ENCODE measurements around the gene LSM14A. TPM values are rescaled to one million over a fixed set of nuclear protein-coding genes. Genes with fewer than 3 reads are reported as not detected.

The LSM14A gene
- total RNA-seq, 1 donor from 2014 or later = 86.3 TPM

DNA sequence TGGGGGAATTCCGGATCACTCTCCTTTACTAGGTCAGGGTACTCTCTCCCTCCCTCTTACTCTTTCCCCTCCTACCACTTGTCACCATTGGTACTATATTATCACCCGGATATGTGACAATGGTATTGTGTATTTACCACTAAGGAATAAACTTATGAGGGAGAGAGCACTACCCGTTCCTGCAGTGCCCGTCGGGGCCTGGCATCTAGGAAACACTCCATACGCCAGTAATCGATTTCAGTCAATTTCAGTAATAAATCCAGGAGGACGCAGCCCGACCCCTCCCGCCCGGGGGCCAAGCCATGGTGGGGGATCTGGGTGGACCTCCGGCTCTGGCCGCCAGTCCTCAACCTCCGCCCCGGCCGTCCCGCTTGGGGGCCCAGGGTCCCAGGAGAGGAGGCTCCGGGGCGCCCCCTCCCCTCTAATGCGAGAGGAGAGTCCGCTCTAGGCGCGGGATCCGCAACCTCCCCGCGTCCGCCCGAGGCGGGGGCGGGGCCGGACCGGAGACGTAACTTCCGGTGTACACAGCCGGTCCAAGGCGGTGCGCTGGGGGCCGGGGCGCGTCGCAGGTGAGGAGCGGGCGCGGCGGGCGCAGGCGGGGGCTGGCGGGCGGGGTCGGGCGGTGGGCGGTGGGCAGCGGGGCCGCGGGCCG, 81.9 kb downstream of the LSM14A start, which contains the start of gene GARRE1:
TSS of gene GARRE1 (plus strand) at position 509 of the 652 bp plus-strand sequence. CDS start 45,920 bp downstream, outside the sequence.
- no peak for DNase-seq (ENCODE audit: extremely low read depth, low read depth, low spot score)

DNA sequence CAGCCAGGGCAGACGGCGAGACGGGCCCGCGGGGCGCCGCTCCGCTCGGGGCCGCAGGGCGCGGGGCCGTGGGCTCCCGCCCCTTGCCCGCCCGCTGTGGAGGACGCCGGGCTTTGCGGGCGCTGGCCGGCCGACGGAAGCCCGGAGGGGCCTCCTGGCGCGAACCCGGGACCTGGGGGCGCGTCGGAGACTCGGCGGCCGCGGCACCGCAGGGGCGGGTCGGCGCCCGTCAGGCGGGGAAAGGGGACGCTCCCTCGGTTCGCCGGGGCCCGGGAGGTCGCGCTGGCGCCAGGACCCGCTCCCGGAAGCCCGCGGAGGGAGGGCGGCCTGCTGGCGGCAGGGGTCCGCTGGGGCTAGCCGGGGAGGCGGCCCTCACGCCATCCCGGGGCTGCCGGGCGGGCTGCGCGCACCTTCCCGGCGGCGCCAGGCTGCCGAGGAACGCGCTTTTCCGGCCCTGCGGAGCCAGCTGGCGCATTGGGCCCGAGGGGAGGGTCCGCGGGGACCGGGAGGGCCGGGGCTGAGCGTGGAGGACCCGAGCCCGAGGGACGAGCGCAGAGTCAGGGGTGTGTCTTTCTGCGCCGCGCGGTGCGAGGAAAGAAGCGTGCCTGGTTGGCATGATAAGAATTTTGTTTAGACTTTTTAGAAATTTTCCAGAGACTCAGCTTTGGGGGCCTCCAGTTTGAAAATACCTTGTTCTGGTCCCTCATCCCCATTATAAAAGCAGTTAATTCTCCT, 82.6 kb downstream of the LSM14A start:
- no peak for DNase-seq (ENCODE audit: extremely low read depth, low read depth, low spot score)

DNA sequence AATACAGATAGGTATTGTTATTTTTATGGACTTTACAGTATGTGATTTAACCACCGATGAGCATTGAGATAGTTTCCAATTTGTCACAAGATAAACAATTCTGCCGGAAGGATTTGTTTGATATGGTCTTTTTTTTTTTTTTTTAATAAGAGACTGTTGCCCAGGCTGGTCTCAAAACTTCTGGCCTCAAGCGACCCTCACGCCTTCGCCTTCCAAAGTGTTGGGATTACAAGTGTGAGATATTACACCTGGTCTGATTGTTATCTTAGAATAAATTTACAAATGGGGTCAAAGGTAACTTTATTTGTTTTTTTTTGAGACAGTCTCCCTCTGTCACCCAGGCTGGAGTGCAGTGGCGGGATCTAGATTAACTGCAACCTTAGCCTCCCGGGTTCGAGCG, 83.2 kb downstream of the LSM14A start:
- no peak for DNase-seq (ENCODE audit: extremely low read depth, low read depth, low spot score)

DNA sequence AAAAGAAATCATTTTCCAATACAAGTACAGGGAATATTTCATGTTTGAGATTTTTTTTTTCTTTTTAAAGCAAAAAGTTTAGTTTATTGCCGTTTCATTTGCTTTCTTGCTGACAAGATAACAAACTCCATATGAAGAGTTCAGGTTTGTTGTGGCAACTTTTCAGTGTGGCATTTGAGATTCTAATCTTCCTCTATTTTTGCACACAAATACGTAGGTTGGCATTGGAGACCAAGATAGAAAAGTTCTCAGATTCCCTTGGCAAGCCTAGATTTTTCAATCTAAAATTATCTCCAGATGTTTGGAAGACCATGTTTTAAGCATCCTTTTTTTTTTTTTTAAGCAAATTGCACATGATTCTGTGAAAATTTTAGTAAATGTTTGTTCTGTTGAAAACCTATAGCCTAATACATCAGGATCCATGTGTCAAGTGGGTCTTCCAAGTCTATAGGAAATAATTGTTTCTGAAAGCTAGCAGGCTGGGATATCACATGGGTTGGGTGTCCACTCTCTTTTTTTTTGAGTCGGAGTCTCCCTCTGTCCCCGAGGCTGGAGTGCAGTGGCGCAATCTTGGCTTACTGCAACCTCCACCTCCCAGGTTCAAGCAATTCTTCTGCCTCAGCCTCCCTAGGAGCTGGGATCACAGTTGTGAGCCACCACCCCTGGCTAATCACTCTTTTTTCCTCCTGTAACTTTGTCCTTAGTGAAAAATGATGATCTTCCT, 84.7 kb downstream of the LSM14A start:
- no peak for DNase-seq (ENCODE audit: extremely low read depth, low read depth, low spot score)

DNA sequence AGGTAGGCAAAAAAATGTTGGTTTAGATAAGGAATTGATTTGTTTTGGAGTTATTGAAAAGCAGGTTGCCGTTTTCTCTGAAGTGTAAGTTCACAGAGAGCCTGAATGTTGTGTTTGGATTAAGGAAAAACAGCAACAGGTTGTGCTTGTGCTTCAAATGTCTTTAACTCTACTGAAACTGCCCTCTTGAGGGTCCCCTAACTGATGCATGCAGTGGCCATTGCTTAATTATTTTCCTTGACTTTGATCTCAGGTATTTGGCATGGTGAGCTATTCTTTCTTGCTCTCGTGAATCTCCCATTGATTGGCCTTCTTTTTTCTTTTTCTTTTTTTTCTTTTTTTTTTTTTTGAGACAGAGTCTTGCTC, 85.2 kb downstream of the LSM14A start:
- no peak for DNase-seq (ENCODE audit: extremely low read depth, low read depth, low spot score)

DNA sequence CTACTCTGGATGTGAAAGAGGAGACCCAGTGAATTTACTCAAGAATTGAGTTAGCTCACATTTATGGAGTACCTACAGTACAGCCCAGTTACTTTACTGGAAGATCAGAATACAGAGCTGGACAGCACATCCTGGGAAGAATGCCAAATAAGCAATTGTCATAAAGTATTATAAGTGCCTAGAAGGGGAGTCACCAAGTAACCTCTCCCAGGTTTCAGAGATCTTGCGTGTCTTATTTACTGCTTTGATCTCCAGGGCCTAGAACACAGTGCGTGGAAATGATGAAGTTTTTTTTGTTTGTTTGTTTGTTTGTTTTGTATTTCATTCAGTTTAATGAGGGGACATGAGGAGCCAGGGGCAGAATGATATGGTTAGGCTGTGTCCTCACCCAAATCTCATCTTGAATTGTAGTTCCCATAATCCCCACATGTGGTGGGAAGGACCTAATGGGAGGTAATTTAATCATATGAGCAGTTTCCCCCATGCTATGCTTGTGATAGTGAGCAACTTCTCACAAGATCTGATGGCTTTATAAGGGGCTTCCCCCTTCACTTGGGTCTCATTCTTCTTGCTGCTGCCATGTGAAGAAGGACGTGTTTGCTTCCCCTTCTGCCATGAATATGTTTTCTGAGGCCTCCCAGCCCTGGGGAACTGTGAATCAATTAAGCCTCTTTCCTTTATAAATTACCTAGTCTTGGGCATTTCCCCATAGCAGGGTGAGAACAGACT, 87.2 kb downstream of the LSM14A start:
- DNase-seq (ENCODE audit: extremely low read depth, low read depth, low spot score) = no peak

DNA sequence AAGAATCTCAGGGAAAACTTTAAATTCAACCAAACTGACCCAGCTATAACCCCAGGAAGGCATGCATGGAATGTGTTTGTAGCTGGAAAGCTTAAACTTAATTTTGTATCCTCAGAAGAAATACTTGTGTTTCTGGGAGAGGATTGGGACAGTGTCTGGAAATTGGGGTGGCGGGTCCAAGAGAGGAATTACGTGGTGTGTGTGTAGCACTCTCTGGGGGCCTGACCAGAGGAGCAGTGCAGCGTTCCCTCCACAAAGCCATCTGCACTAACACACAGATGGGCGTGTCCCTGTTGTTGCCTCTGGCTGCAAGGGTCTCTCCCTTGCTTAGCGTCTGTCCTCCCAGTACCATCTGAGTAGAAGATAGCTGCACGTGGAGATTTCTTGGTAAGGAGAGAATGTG, 88.5 kb downstream of the LSM14A start:
- DNase-seq (ENCODE audit: extremely low read depth, low read depth, low spot score) = no peak

DNA sequence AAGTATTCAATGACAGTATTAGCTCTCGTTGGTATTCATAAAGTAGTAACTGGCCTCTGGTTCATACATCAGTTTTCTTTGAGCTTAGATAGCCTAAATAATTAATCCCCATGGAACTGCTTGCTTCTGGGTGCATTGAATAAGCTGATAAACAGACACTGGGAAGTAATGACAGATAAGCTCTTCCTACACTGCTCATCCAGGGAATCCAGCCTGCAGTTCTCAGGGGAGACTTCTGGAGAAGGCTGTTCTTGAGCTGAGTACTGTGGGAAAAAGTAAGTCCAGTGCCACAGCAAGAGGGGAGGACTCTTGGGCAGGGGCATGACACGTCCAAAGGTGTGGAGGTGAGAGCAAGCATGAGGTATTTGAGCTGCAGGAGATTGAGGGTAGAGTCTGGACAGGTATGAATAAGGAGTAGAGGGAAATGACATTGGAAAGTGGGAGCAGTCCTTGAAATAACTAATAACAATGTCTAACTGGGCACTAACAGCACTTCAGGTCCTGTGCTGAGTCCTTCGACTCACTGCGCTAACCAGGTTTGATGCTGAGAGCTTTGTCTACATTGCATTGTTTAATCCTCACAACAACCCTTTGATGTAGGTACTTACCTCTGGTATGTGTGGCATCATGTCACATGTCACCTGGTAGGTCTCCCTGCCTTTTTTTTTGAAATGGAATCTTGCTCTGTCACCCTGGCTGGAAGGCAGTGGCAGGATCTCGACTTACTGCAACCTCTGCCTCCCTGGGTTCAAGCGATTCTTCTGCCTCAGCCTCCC, 89.2 kb downstream of the LSM14A start:
- no peak for DNase-seq (ENCODE audit: extremely low read depth, low read depth, low spot score)

DNA sequence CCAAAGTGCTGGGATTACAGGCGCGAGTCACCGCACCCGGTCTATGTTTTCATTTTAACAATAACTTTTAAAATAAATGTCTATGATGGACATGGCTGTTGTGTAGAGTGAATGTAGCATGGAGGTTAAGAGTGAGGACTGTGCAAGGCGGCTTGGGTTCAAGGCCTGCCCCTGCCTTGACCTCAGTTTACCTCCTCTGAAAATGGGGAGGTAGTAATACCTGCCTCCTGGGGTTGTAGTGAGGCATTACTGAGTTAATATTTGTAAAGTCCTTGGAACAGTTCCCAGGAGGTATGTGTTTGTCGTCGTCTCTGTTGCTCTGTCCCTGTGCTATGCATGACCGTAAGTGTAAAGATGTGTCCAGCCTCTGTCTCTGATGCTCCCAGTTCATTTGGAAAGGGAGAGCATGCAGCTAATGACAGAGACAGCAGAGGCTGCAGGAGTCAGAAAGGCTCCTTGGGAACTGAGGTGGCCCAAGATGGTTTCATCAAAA, 91.5 kb downstream of the LSM14A start:
- no peak for DNase-seq (ENCODE audit: extremely low read depth, low read depth, low spot score)

DNA sequence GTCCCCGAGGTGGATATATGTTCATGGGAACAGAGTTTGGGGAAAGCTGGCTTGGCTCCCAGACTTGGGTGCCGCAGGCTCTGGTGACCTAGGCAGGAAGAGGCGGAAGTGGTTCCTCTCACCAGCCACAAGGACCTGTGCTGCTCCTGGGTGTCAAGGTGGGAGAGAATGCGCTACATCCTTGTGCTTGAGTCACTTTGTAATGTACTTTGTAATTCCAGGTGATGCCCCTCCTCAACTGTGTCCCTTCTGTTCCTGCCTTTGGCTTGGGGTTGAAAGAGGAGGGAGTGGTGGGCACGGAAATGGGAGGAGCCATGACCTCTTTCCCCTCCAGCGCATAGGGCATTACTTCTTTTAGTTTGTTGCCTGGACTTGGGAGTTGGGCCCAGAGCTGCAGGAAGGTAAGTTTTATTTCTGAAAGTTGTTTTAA, 92.9 kb downstream of the LSM14A start:
- no peak for DNase-seq (ENCODE audit: extremely low read depth, low read depth, low spot score)

DNA sequence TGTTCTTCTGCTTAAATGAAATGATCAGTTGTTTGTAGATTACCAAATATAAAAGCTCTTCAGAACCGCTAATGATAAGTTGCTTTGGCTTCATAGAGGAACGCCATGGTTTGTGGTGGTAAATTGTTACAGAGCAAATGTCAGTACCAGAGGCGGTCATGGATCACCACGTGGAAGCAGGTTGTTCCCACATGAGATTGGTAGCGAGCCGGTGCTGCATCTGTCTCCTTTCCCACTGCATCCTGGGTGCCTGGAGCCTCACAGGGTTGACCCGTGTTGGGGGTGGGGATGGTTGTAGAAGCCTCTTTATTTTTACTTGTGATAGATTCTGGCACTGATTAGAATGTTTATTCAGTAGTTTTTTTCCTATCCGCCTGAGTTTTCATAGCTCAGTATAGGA, 96.8 kb downstream of the LSM14A start:
- DNase-seq (ENCODE audit: extremely low read depth, low read depth, low spot score) = no peak

DNA sequence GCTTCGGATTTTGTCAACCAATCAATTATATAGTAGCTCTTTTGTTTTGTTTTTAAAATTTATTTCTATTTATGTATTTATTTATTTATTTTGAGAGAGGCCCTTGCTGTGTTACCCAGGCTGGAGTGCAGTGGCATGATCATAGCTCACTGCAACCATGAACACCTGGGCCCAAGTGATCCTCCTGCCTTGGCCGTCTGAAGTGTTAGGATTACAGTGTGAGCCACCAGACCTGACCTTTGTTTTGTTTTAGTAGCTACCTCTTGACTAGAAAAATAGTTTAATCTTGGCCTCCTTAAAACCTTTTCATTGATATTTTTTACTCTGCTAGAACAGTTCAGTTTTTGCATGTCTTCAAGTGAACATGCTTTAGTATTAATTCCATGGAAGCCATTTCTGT, 97.2 kb downstream of the LSM14A start:
- no peak for DNase-seq (ENCODE audit: extremely low read depth, low read depth, low spot score)

DNA sequence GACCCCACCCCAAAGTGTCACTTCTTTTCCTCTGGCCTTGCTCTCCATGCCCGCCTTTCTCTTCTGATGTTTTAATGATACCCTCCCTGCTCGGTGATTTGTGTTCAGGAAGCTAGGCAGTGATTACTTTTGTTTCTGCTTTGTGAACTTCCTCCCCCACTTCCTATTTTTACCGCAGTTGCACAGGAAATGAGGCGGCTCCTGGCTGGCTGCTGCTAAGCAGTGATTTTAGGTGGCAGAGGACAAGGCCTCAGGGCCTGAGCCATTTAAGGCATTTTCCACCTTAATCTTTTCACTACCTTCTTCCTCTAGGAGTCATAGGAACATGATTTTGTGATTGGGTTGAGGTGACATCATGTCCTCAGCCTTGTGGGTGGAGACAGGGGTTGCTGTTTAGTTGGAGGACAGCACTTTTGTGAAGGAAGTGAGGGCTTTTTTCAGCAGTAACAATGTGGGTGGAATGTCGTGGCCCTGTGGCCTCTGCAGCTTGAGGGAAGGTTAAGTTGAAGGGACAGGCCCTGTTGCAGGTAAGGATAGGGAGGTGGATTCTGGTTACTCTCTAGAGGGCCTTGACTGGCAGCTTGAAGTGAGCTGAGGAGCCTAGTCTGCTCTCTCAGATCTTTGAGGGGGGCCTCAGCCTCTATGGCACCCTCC, 97.8 kb downstream of the LSM14A start:
- DNase-seq (ENCODE audit: extremely low read depth, low read depth, low spot score) = peak; percentile 97

DNA sequence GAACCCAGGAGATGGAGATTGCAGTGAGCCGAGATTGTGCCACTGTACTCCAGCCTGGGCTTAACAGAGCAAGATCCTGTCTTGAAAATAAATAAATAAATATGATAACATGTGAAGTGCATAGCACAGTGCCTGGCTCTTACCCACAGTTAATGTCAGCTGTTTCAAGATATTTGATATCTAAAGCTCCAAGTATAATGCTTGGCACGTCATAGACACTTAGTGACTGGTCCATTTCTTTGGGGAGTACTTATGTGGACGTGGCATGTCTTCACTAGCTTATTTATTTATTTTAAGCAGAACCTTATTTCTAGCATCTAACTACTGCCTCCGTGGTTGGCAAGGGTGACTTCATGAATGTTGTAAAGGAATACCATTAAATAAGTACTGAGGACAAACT, 100.8 kb downstream of the LSM14A start:
- no peak for DNase-seq (ENCODE audit: extremely low read depth, low read depth, low spot score)

DNA sequence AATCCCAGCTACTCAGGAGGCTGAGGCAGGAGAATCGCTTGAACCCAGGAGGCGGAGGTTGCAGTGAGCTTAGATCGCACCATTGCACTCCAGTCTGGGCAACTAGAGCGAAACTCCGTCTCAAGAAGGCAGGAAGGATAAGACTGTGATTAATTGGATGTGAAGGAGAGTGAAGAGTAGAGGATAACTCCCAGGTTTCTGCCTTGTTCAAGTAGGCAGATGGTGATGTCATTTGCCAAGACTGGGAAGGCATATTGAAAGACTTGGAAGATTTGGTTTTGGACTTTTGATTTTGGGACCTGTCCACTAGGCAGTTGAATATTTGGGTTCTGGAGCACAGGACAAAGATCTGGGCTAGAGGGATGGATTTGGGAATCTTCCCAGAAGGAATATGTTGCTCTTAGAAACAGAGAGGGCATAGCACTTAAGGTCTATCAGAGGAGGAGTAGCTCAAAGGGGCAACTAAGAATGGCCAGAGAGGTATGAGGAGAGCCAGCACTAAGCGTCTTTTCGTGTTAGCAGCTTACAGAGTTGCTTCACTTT, 102.1 kb downstream of the LSM14A start:
- no peak for DNase-seq (ENCODE audit: extremely low read depth, low read depth, low spot score)

DNA sequence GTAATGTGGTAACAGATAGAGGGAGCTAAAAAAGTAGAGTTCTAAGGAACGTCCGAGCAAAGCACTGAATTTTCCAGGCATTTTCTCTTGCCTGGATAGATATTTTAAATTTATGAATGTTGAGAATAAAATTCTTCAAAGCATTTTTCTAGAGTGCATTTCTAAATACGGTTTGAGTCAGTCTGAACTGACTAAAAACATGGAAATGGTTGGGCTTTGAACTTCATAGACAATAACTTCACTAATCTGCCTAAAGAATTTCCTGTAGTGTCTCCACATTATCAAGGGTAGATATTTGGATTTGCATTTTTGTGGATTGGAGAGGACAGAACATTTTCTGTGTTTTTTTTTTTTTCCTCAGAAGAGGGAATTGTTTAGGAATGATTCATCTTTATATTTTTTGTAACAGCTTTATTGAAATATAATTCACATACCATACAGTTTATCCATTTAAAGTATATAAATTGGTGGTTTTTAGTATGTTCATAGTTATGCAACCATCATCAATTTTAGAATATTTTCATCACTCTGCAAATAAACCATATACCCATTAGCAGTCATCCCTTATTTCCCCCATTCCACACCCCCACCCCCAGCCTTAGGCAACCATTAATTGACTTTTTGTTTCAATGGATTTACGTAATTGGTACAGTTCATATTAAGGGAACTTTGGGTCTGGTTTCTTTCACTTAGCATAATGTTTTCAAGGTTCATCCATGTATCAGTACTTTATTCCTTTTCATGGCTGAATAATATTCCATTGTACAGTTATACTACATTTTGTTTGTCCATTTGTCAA, 102.7 kb downstream of the LSM14A start:
- no peak for DNase-seq (ENCODE audit: extremely low read depth, low read depth, low spot score)

DNA sequence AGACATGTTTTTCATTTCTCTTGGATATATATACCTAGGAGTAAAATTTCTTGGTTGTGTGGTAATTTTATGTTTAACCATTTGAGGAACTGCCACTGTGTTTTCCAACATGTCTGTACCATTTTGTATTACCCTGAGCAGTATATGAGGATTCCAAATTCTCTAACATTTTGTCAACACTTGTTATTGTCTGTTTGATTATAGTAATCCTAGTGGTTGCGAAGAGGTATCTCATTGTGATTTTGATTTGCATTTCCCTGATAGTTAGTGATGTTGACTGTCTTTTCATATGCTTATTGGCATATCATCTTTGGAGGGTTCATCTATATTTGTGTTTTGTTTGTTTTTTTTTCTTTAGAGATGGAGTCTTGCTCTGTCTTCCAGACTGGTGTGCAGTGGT, 103.4 kb downstream of the LSM14A start:
- no peak for DNase-seq (ENCODE audit: extremely low read depth, low read depth, low spot score)

DNA sequence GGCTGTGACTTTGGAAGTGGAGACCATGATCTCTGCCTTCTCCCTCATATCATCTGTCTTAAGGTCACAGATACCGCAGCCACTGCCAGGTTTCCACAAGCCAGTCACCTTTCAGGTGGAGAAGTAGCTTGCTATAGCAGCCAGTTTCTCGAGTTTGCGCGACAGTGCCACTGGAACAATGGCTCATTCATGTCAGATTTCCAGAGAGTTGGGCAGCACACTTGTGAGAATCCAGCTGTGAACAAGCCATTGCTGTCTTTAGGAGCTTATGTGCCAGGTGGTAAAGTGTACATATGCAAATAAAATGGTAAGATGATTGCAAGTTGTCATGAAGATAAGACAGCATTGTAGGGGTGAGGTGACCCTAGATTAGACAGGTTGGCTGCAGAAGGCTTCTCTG, 104.3 kb downstream of the LSM14A start:
- DNase-seq (ENCODE audit: extremely low read depth, low read depth, low spot score) = no peak

DNA sequence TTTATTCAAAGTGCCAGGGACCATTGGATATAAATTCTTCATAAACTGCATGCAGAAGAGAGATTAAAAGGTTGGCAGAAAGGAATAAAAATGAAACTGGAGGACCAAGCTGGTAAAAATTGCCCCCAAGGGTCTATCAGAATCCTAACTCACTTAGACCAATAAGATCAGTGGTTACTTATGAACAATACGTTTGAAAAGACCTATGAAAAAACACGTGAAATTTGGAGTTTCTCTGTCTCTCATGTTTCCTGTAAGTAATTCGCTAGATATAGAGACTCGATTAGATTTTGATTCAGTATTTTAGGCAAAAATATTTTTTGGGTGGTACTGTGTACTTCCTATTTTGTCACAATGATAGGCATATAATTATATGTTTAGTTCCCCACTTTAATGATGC, 104.9 kb downstream of the LSM14A start:
- DNase-seq (ENCODE audit: extremely low read depth, low read depth, low spot score) = no peak

Measured in glomerular endothelial cell (primary cell).